Measurements from ENCODE around the gene CRELD2.

CRELD2 gene, protein sequence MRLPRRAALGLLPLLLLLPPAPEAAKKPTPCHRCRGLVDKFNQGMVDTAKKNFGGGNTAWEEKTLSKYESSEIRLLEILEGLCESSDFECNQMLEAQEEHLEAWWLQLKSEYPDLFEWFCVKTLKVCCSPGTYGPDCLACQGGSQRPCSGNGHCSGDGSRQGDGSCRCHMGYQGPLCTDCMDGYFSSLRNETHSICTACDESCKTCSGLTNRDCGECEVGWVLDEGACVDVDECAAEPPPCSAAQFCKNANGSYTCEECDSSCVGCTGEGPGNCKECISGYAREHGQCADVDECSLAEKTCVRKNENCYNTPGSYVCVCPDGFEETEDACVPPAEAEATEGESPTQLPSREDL
- 30.6 to 49.6 (median 39.2) reads per million in 4 experiments for total RNA-seq

DNA sequence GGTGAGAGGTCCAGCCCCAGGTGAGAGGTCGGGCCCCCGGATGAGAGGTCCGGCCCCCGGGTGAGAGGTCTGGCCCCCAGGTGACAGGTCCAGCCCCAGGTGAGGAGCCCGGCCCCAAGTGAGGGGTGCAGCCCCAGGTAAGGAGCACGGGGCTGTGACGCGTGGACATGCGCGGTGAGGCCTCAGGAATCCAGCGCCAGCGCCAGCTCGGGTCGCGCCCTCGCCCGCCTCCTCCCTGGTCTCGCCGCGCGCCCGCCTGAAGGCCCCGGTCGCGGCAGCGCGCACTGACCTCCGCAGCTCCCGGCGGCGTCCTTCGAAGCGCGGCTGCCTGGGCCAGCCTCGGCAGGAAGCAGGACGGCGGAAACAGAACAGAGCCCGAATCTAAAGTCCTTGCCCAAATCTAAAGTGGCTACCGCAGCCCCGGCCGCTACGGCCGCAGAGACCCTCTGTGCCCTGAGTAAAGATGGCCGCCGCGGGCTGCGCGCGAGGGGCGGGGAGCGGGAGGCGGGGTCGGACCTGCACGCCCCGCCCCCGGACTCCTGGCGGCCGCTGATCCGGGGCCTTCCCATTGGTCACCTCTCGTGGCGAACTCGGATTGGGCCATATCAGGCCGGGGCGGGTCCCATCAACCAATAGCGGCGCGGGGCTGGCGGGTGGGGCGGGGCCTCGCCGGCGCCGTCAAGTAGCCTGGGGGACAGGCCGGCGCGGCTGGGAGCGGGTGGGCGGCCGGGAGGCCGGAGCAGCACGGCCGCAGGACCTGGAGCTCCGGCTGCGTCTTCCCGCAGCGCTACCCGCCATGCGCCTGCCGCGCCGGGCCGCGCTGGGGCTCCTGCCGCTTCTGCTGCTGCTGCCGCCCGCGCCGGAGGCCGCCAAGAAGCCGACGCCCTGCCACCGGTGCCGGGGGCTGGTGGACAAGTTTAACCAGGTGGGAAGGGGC lies at the start of gene CRELD2, which contains the start of gene ALG12:
TSS of gene CRELD2 (plus strand) at position 661 of the 937 bp plus-strand sequence. CDS start at position 797, 136 bp downstream.
TSS of gene ALG12 (minus strand) at position 465 of the 937 bp plus-strand sequence. CDS start 4,673 bp downstream, outside the sequence.
- DNase-seq: peak; percentile 95

DNA sequence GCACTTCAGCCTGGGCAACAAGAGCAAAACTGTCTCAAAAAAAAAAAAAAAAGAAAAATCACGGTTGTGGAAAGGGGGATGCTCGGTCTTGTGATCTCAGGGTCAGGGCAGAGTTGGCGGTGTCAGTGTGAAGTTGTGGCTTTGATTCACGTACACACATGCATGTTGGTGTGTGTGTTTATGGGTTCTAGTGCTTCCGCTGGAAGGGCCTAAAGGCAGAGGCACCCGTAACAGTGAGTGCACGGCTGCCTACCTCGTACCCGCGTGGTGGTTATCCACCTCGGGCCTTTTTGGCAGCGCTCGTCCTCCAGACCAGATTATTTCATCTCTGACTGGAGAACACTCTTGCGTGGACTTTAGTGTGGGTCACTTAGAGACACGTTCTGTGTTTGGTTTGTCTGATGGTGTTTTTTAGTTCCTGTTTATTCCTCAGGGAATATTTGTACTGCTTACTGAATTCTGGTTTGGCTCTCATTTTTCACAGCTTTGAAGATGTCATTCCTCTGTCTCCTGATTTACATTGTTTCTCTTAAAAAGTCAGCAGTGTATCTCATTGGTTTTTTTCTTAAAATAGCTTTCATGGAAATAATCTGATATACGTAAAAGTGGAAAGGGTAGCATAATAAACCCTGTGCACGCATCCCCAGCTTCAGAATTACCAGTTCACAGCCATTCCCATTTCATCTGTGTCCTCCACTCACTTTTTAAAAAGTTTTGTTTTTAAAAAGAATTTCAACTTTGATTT lies 49.2 kb upstream of the CRELD2 start:
- DNase-seq: no peak

DNA sequence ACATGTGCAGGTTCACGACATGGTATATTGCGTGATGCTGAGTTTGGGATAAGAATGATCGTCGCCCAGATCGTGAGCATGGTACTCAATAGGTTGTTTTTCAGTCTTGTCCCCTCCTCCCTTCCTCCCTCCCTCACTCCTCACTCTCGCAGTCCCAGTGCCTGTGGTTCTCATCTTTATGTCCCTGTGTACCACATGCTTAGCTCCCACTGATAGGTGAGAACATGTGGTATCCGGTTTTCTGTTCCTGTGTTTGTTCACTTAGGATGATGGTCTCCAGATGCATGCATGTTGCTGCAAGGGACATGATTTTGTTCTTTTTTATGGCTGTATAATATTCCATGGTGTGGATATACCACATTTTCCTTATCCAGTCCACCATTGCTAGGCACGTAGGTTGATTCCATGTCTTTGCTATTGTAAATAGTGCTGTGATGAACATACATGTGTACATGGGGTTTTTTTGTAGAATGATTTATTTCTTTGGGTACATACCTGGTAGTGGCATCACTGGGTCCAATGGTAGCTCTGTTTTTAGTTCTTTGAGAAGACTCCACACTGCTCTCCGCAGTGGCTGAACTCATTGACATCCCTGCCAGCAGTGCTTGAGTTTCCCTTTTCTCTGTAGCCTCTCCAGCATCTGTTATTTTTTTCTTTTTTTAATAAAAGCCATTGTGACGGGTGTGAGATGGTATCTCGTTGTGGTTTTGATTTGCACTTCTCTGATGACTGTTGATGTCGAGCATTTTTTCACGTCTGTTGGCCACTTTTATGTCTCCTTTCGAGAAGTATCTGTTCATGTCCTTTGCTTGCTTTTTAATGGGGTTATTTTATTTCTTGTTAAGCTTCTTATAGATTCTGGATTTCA lies 48.4 kb upstream of the CRELD2 start:
- no peak for DNase-seq

DNA sequence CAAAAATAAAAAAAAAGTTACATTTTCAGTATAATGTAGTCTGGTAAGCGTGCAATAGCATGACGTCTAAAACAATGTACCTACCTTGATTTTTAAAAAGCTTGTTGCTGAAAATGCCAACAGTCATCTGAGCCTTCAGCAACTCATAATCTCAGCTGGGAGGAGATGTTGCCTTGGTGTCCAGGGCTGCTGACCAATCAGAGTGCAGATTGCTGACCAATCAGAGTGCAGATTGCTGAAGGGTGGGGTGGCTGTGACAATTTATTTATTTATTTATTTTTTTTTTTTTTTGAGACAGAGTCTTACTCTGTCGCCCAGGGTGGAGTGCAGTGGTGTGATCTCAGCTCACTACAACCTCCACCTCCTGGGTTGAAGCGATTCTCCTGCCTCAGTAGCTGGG lies 47.0 kb upstream of the CRELD2 start:
- no peak for DNase-seq

DNA sequence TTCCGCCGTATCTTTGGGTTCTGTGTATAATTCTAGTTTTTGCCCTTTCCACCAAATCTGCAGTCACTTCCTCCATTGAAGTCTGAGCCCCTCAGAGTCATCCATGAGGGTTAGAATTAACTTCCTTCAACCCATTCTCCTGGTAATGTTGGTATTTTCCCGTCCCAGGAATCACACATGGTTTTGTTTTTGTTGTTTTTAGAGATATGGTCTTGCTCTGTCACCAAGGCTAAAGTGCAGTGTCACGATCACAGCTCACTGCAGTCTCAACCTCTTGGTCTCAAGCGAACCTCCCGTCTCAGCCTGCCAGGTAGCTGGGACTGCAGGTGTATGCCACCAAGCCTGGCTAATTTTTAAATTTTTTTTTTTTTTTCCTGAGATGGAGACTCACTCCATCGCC lies 46.1 kb upstream of the CRELD2 start:
- no peak for DNase-seq

DNA sequence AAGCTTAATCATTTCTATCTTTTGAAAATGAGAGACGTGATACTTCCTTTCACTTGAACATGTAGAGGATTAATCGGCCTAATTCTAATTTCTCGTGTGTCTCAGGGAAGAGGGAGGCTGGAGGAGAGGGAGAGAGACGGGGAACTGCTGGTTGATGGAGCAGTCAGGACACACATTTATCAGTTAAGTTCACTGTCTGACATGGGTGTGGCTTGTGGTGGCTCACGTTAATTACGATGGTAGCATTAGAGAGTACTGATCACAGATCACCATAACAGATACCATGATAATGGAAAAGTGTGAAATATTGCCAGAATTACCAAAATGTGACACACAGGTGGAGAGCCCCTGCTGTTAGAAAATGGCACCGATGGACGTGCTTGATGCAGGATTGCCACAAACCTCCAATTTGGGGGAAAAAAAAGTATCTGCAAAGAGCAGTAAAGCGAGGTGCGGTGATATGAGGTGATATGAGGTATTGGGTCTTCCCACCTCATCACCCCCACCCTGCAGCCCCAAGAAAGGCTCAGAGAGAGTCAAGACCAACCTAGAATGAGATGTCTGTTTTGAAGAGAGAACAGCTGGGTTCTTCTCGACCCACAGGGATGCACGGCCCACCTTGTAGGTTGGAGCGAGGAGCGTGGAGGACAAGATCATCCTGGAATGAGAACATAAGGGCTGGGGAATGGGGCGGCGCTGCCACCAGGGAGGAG lies 45.0 kb upstream of the CRELD2 start:
- no peak for DNase-seq

DNA sequence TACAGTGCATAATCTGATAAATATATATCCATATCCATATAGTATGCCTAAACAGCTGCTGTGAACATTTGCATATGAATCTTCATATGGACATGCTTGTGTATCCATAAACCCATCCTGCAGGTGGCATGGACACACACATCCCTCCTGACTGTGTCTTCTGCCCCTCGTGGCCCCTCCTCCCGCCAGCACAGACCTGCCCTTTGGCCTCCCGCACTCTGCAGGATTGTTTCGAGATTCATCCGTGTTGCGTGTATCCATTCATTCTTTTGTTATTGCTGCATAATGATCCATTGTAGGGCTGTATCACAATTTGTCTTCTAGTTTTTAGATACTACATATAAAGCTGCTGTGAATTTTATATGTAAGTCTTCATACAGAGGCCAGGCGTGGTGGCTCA lies 40.8 kb upstream of the CRELD2 start:
- no peak for DNase-seq

DNA sequence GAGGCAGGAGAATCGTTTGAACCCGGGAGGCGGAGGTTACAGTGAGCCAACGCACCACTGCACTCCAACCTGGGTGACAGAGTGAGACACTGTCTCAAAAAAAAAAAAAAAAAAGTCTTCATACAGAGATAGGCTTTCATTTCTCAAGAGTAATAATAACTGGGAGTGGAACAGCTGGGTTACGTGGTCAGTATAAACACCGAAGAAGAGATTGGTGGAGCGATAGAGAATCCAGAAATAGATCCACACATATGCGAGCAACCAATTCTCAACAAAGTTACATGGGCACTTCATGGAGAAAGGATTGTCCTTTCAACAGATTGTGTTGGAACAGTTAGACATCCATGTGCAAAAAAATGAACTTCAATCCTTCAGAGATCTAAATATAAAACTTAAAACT lies 40.2 kb upstream of the CRELD2 start:
- DNase-seq: no peak

DNA sequence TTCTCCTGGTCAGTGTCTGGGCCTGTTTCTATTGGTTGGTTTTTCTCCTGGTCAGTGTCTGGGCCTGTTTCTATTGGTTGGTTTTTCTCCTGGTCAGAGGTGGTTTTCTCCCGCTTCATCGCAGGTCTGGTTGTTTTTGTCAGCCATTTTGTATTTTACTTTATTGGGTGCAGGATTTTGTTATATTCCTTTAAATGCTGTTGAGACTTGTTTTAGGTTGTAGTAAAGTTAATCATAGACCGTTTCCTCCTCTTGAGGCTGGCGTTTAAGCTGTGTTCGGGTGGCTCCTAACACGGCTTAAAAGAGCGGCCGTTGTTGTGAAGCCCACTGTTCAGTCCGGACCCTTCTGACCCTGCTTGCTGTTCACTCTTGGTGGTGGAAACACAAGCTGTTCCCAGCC lies 38.6 kb upstream of the CRELD2 start:
- DNase-seq: no peak

DNA sequence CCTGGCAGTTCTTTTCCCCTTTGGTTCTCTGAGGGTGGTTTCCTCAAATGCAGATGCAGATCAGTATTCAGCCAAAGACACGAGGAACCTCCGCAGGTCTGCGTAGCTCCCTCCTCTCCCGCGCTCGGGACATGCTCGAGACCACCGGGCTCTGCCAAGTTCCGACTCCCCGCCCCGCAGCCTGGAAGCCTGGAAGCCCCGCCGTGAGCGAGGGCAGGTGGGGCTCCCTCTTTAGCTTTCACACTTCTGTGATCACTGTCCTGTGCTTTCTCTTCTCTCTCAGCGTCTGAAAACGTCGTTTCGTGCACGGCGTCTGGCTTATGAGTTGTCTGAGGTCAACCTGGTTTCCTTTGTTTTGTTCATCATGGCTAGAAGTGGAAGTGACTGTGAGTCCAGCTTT lies 38.2 kb upstream of the CRELD2 start:
- DNase-seq: no peak

DNA sequence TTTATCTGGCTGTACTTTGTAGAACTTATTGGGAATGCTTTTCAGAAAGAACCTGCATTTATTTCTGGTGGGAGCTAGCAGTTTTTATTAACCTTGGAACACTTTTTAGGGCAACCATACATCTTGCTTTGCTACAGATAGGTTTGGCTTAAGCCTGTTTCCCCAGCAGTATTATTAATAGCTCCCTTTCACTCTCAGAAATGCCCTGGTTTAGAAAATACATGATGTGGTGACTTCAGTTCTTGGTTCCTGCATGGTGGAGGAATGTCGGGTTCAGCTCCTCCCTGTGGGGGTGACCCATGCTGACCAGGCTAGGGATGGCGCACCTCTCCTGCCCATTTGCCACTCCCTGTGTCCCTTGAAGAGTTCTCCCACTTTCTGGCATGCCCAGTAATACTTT lies 36.6 kb upstream of the CRELD2 start:
- no peak for DNase-seq

DNA sequence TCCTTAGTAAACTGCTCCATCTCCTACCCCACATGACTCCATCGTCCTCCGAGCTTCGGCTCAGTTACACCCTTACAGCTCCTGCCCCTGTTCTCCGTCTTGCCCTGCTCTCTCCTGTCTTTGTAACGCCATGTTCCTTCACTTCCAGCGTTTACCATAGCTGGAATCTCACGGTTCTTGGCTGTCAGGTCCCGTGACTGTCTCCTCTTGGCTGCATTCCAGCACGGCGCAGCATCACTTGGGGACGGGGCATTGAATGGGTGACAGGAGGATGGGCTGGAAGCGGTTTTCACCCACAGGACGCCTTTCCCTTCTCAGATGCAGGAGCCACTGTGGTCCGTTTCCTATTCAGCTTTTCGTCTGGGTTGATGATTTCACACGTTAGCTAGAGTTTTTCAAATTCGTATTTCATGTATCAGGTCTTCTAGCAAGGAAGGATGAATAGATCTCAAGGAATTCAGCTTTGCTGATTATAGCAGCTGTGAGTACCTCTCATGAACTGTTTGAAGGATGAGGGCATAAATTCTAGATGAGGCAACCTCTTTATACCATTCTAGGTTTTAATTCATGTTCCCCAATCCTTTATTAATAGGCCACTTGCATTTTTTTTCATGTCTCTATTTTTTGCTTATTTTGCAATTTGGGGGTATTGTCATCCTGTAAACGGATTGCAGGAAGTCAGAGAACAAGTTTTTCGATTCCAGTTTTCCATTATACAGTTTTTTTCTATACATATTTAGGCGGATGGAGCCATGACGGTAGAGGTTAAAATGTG lies 35.7 kb upstream of the CRELD2 start:
- DNase-seq: no peak

DNA sequence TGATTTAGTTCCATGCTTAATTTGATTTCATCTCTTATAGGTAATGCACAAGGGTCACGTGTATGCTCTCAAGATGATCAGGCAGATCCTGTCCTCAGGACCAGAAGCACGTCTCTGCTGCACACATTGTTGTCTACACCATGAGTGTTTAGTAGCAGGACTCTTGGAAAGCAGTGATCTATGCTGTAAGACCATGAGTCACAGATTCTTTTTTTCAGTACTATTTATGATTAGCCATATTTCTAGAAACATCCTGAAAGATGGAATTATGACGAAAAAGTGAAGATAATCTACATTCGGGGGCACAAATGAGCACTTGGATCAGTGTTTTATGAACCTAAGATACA lies 35.2 kb upstream of the CRELD2 start:
- no peak for DNase-seq

DNA sequence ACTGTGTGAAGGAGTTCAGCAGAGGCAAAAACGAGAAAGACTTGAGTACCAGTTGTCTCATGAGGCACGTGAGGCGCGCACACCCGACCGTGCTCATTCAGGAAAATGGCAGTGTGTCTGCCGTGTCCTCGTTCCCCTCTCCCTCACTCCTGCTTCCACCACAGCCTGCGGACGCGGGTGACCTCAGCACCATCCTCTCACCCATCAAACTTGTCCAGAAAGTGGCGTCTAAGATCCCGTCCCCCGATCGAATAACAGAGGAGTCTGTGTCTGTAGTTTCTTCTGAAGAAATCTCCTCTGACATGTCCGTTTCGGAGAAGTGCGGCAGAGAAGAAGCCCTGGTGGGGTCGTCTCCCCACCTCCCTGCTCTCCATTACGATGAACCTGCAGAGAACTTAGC lies 34.4 kb upstream of the CRELD2 start:
- no peak for DNase-seq

DNA sequence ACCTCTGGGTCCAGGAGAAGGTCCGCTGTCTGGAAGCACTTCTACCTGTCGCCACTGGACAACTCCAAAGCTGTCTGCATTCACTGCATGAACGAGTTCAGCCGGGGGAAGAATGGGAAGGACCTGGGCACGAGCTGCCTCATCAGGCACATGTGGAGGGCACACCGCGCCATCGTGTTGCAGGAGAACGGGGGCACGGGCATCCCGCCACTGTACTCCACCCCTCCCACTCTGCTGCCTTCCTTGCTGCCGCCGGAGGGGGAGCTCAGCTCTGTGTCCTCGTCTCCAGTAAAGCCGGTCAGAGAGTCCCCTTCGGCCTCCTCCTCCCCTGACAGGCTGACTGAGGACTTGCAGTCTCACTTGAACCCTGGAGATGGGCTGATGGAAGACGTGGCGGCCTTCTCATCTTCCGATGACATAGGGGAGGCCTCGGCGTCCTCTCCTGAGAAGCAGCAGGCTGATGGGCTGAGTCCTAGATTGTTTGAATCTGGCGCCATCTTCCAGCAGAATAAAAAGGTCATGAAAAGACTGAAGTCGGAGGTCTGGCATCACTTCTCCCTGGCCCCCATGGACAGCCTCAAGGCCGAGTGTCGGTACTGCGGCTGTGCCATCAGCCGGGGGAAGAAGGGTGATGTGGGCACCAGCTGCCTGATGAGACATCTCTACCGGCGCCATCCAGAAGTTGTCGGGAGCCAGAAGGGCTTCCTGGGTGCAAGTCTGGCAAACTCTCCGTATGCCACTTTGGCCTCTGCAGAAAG lies 33.8 kb upstream of the CRELD2 start:
- no peak for DNase-seq

DNA sequence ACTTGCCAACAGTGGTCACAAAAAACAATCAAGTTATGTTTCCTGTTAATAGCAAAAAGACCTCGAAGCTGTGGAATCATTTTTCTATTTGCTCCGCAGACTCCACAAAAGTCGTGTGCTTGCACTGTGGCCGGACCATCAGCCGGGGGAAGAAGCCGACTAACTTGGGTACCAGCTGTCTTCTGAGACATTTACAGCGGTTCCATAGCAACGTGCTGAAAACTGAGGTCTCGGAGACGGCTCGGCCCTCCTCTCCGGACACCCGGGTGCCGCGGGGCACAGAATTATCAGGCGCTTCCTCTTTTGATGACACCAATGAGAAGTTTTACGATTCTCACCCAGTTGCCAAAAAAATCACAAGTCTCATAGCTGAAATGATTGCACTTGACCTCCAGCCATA lies 33.2 kb upstream of the CRELD2 start:
- DNase-seq: no peak

DNA sequence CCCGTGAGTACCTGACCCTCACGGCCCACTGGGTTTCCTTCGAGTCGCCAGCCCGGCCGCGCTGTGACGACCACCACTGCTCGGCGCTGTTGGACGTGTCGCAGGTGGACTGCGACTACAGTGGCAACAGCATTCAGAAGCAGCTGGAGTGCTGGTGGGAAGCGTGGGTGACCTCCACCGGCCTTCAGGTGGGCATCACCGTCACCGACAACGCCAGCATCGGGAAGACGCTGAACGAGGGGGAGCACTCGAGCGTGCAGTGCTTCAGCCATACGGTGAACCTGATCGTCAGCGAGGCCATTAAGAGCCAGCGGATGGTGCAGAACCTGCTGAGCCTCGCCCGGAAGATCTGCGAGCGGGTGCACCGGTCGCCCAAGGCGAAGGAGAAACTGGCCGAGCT lies 32.6 kb upstream of the CRELD2 start:
- DNase-seq: no peak

DNA sequence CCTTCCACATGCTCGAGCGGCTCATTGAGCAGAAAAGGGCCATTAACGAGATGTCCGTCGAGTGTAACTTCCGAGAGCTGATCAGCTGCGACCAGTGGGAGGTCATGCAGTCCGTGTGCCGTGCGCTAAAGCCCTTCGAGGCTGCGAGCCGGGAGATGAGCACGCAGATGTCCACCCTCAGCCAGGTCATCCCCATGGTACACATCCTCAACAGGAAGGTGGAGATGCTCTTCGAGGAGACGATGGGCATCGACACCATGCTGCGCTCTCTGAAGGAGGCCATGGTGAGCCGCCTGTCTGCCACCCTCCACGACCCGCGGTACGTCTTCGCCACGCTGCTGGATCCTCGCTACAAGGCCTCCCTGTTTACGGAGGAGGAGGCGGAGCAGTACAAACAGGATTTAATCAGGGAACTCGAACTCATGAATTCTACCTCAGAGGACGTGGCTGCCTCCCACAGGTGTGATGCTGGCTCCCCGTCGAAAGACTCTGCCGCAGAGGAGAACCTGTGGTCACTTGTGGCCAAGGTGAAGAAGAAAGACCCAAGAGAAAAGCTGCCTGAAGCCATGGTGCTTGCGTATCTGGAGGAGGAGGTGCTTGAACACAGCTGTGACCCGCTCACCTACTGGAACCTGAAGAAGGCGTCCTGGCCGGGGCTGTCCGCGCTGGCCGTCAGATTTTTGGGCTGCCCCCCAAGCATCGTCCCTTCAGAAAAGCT lies 31.9 kb upstream of the CRELD2 start:
- no peak for DNase-seq

DNA sequence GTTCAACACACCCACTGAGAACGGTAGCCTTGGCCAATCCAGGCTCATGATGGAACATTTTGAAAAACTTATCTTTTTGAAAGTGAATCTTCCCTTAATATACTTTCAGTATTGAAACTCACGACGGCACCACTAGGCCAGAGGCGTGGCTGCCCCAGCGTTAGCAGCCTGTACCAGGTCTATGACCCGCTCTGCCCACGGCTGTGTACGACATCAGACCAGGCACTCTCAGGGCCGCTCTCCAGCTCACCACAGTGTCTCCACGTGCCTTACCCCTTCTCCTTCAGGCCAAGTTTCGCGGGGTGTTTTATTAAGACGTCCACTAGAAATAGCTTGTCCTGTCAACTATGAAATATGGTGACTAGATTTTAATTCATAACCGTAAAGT lies 31.4 kb upstream of the CRELD2 start:
- DNase-seq: no peak
